CD4-positive, alpha-beta T cell treated with Interleukin-15 for 1 hour (primary cell): ENCODE measurements around the gene STX18.
"Not testable (repeated sequence)": the region's sequence is repeated elsewhere in the genome, so short reads cannot be mapped to it uniquely, and the experiment has no call there.

Experiments
- DNase-seq: peaks from one replicate; pipeline ENCODE4 v3.0.0-alpha.2; 2020

STX18 gene

GRCh38 chr4:4474476-4474875 is 67.4 kb downstream of the STX18 start:
- DNase-seq: no peak

- no peak for DNase-seq
These were observed 69.4 kb downstream of the STX18 start for GRCh38 chr4:4472344-4472958.

GRCh38 chr4:4471195-4471594 is 70.7 kb downstream of the STX18 start:
- no peak for DNase-seq

GRCh38 chr4:4470208-4470607 is 71.6 kb downstream of the STX18 start:
- no peak for DNase-seq

GRCh38 chr4:4465238-4465637 is 76.6 kb downstream of the STX18 start:
- DNase-seq: not testable (repeated sequence)

GRCh38 chr4:4462970-4463369 is 78.9 kb downstream of the STX18 start:
- no peak for DNase-seq

GRCh38 chr4:4461850-4462249 is 80.0 kb downstream of the STX18 start:
- peak; percentile 62 for DNase-seq

GRCh38 chr4:4461178-4461577 is 80.7 kb downstream of the STX18 start:
- DNase-seq: no peak

- DNase-seq: no peak
These were observed 81.1 kb downstream of the STX18 start for GRCh38 chr4:4460759-4461158.

- DNase-seq: no peak
These were observed 82.7 kb downstream of the STX18 start for GRCh38 chr4:4459181-4459580.

- no peak for DNase-seq
These were observed 83.9 kb downstream of the STX18 start for GRCh38 chr4:4457803-4458553.

- no peak for DNase-seq
These were observed 84.9 kb downstream of the STX18 start for GRCh38 chr4:4456816-4457578.

- DNase-seq: no peak
These were observed 85.5 kb downstream of the STX18 start for GRCh38 chr4:4456351-4456750.

- no peak for DNase-seq
These were observed 86.5 kb downstream of the STX18 start for GRCh38 chr4:4455210-4455865.

GRCh38 chr4:4446434-4446833 is 95.4 kb downstream of the STX18 start:
- DNase-seq: no peak

GRCh38 chr4:4443821-4444220 is 98.0 kb downstream of the STX18 start:
- no peak for DNase-seq

- no peak for DNase-seq
These were observed 101.4 kb downstream of the STX18 start for GRCh38 chr4:4440333-4441061.

GRCh38 chr4:4439782-4440181 is 102.1 kb downstream of the STX18 start:
- DNase-seq: no peak

- DNase-seq: no peak
These were observed 103.0 kb downstream of the STX18 start for GRCh38 chr4:4438891-4439290.

- no peak for DNase-seq
These were observed 103.9 kb downstream of the STX18 start for GRCh38 chr4:4437798-4438470.

GRCh38 chr4:4436244-4436823 is 105.5 kb downstream of the STX18 start:
- DNase-seq: no peak

GRCh38 chr4:4433941-4434340 is 107.9 kb downstream of the STX18 start:
- DNase-seq: no peak
